Measurements from ENCODE around the gene ARL6IP5.

ARL6IP5 gene

DNA sequence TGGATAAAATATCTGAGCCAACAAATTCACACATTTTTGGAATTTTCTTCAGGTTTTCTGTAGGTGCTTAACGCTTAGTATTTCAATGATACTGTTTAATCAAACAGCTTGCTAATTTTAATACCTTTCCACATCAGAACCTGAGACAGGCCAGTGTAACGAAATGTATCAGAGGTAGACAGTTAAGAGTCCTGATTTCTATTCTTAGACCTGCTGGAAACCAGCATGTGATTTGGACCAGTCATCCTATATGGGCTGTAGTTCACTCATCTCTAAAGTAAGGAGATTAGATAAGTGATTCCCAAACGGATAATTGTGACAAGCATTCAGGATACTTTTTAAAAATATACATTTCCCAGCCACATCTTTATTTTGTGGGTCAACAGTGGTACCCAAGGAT, 18.4 kb downstream of the ARL6IP5 start:
- TF ChIP-seq, protein P1, sequence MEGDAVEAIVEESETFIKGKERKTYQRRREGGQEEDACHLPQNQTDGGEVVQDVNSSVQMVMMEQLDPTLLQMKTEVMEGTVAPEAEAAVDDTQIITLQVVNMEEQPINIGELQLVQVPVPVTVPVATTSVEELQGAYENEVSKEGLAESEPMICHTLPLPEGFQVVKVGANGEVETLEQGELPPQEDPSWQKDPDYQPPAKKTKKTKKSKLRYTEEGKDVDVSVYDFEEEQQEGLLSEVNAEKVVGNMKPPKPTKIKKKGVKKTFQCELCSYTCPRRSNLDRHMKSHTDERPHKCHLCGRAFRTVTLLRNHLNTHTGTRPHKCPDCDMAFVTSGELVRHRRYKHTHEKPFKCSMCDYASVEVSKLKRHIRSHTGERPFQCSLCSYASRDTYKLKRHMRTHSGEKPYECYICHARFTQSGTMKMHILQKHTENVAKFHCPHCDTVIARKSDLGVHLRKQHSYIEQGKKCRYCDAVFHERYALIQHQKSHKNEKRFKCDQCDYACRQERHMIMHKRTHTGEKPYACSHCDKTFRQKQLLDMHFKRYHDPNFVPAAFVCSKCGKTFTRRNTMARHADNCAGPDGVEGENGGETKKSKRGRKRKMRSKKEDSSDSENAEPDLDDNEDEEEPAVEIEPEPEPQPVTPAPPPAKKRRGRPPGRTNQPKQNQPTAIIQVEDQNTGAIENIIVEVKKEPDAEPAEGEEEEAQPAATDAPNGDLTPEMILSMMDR (IDR thresholded peaks at IDR 0.05; ENCODE audit: control insufficient read depth, extremely low read depth, insufficient read depth), result no peak
- no peak for DNase-seq (ENCODE audit: low read depth)
- H3K4me3 ChIP-seq (ENCODE audit: low read depth, low read length), result no peak overlapping the region

DNA sequence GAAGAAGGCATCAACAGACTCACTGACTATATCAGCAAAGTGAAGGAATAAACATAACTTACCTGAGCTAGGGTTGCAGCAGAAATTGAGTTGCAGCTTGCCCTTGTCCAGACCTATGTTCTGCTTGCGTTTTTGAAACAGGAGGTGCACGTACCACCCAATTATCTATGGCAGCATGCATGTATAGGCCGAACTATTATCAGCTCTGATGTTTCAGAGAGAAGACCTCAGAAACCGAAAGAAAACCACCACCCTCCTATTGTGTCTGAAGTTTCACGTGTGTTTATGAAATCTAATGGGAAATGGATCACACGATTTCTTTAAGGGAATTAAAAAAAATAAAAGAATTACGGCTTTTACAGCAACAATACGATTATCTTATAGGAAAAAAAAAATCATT, 19.8 kb downstream of the ARL6IP5 start:
- DNase-seq (ENCODE audit: low read depth), result no peak
- TF ChIP-seq, protein P1 (IDR thresholded peaks at IDR 0.05; ENCODE audit: control insufficient read depth, extremely low read depth, insufficient read depth), result no peak
- H3K4me3 ChIP-seq (ENCODE audit: low read depth, low read length), result no peak overlapping the region

DNA sequence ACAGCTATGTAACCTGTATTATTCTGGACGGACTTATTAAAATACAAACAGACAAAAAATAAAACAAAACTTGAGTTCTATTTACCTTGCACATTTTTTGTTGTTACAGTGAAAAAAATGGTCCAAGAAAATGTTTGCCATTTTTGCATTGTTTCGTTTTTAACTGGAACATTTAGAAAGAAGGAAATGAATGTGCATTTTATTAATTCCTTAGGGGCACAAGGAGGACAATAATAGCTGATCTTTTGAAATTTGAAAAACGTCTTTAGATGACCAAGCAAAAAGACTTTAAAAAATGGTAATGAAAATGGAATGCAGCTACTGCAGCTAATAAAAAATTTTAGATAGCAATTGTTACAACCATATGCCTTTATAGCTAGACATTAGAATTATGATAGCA, 20.6 kb downstream of the ARL6IP5 start:
- TF ChIP-seq, protein P1 (IDR thresholded peaks at IDR 0.05; ENCODE audit: control insufficient read depth, extremely low read depth, insufficient read depth), result no peak

DNA sequence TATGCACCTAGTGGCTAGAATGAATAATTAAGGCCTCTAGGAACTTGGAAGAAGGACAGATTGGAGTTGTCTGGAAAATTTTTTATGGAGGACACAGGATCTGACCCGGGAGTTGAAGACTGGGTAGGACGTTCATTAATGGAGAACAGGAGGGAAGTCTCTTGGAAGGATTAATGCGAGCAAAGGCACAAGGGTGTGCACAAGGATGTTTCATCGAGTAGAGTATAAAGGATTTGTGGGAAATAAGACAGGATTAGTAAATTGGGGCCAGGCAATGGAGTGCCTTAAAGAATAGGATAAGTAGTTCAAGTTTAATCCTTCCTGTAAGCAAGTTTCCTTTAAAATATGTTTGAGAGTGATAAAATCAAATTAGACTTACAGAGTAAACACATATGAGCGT, 23.1 kb downstream of the ARL6IP5 start:
- no peak for DNase-seq (ENCODE audit: low read depth)
- TF ChIP-seq, protein P1 (IDR thresholded peaks at IDR 0.05; ENCODE audit: control insufficient read depth, extremely low read depth, insufficient read depth), result no peak
- H3K4me3 ChIP-seq (ENCODE audit: low read depth, low read length), result no peak overlapping the region

More for the DNA sequence above, 20.6 kb downstream of the ARL6IP5 start:
- no peak overlapping the region for H3K4me3 ChIP-seq (ENCODE audit: low read depth, low read length)
- DNase-seq (ENCODE audit: low read depth), result no peak

DNA sequence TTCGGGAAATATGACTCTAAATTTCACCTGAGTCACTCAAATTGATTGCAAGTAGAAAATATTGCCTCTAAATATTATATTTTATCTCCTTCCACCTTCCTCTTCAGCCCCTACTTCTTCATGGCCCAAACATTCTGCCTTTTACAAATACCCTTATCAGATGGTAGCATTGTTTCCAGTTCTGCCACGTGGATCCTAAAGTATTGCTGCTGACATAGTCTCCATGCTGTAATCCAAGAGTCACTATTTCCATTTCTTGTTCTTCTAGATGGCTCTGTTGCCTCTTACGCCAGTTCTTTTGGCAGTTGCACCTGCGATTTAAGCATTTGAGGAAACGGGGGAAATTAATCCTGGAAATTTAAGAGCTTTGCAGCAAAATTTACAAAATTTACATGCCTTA, 24.1 kb downstream of the ARL6IP5 start:
- no peak overlapping the region for H3K4me3 ChIP-seq (ENCODE audit: low read depth, low read length)
- TF ChIP-seq, protein P1 (IDR thresholded peaks at IDR 0.05; ENCODE audit: control insufficient read depth, extremely low read depth, insufficient read depth), result no peak
- no peak for DNase-seq (ENCODE audit: low read depth)

DNA sequence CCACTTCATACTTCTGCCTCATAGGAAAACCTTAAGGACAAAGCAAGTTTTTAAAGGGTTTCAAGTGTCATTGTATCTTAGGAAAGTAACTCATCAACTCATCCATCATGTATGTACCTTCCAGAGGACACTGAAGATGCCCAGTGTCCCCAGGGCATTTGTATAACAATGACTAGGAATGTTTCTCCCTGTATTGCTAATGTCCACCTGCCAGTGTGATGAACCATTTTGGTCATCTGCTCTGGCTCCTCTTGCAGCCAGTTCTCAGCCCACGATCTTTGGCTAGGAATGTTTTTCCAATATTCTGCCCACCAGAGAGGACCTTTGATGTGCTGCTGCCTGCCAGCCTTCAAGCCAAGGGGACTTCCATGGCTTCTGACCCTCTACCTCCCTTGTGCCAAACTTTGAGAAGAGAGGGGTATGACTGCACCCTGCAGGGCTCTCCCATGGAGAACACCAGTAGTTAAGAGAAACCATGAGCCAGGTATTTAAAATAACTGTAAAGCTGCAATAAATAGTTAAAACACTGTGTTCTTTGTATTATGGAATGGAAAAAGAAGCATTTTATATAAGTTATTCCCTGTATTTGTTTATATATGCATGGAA, 26.3 kb downstream of the ARL6IP5 start:
- H3K4me3 ChIP-seq (ENCODE audit: low read depth, low read length), result no peak overlapping the region
- no peak for DNase-seq (ENCODE audit: low read depth)
- TF ChIP-seq, protein P1 (IDR thresholded peaks at IDR 0.05; ENCODE audit: control insufficient read depth, extremely low read depth, insufficient read depth), result no peak

DNA sequence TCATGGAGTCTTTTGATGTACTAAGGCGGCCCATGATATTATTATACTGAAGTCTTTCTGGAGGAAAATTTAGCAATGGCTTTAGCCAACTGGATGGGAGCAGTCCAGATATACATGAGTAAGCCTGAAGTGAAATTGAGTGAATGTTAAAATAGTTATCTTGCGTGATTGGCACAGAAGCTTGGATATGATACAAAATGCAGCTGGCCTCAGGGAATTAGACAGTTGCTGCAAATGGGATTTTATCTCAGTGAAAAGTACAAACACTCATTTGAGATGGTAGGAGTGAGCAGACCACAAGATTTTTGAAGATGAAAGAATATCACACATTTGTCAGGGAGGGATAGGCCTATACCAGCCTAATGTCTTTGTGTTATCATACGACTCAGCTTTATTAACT, 28.8 kb downstream of the ARL6IP5 start:
- TF ChIP-seq, protein P1 (IDR thresholded peaks at IDR 0.05; ENCODE audit: control insufficient read depth, extremely low read depth, insufficient read depth), result no peak
- no peak for DNase-seq (ENCODE audit: low read depth)
- H3K4me3 ChIP-seq (ENCODE audit: low read depth, low read length), result no peak overlapping the region

Measured in LNCaP clone FGC (cell line).